ENCODE data around the gene ZNF622. TPM values are rescaled to one million over a fixed set of nuclear protein-coding genes. Genes with fewer than 3 reads are reported as not detected.

The ZNF622 gene
- total RNA-seq, 2 experiments from 2014 or later = 36.0 to 38.1 TPM

DNA sequence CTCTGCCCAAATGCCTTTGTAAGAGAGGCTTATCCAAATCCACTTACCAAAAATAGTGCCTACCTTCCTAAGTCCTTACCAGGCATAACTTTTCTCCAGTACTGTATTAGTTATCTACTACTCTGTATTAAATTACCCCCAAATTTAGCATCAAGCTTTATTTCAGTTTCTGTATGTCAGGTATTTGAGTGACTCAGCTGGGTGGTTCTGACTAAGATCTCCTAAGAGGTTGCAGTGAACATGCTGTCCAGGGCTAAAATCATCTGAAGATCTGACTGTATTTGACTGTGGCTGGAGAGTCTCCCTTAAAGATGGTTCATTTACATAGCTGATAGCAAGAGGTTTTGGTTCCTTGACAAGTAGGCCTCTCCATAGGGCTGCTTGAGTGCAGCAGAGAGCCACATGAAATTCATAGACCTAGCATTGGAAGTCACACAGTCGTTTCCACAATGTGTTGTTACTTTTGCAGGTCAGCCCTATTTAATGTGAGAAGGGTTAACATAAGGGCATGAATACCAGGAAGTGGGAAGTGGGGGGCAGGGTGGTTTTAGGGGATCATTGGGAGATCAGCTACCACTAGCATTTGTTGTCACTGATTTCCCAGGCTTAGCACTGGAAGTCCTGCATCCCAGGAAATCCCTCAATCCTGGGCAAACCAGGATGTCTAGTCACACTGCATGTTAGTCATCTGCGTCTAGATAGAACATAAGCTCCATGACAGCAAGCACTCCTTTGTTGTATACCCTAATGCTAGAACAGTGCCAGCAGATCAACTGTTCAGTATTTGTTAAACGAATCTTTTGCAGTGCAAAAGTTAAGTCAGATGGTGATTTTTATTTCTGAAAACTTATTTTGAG, 2.0 kb upstream of the ZNF622 start:
- no peak for DNase-seq
- Mint-ChIP-seq H3K9me3 (no peaks in the 10 kb centered on the region), H3K4me3 (peak overlapping the region; percentile 98), H3K4me1 (peaks cover 59% of the 10 kb centered on the region), H3K27ac (peak overlapping the region; percentile 94), H3K36me3 (ENCODE audit: low read depth) (peaks cover 40% of the 10 kb centered on the region), H3K27me3 (no peaks in the 10 kb centered on the region)
- POLR2A ChIA-PET = interaction anchor here (0.6 to 1.2 kb wide), 3 partner anchors 12 to 150 kb away, joined by 3 to 6 read pairs (median 4); partner anchors contain the start of gene RETREG1
- CTCF ChIA-PET = interaction anchor here (1.1 to 5.7 kb wide), 4 partner anchors 9 to 307 kb away, joined by 3 to 30 read pairs (median 4); no protein-coding TSS in a partner anchor

DNA sequence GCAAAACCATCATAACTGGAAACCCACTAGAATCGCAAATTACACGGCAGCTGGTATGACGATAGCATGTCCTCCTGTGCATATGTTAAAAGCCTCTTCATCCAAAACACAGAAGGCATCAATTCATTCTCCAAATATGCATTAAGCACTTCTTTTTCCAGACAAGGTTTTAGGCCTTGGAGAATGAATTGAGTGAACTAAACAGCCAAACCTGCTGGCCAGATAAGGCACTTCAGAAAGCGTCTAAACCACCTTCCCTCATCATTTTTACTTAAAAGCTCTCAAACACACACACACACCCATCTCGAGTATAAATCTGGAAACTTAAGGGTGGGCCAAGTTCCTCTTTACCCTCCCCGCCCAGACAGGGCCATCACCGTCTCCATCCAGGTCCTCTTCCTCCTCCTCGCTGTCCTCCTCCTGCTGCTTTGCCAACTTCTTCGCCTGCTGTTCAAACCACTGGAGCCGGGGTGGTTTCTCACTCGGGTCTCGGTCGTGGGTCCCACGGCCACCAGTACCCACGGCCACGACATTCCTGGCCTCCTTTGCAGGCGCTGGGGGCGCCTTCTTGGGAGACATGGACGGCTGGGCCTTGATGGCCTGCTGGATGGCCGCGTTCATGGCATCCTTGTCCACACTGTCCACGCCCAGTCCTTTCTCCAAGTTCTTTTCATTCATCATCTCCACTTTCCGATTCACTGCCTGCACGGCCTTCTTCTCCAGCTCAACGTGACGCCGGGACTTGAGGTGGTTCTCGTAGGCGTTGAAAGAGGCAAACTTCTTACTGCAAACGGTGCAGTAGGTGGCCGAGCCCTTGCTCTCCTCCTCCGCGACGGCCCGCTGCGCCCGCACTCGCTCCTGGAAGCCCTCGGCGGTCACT, 696 bp downstream of the ZNF622 start:
- H3K4me3 Mint-ChIP-seq = peak overlapping the region; percentile 98
- CTCF ChIA-PET = interaction anchor here (2.8 kb wide), 1 partner anchor 9 kb away, joined by 15 read pairs; no protein-coding TSS in a partner anchor
- H3K27ac Mint-ChIP-seq = peak overlapping the region; percentile 94
- H3K9me3 Mint-ChIP-seq = no peaks in the 10 kb centered on the region
- no peaks in the 10 kb centered on the region for H3K27me3 Mint-ChIP-seq
- POLR2A ChIA-PET = interaction anchor here (0.9 to 1.4 kb wide), 4 partner anchors 8 to 18 kb away, joined by 3 to 5 read pairs (median 4); no protein-coding TSS in a partner anchor
- no peak for DNase-seq
- peaks cover 83% of the 10 kb centered on the region for H3K4me1 Mint-ChIP-seq
- peaks cover 60% of the 10 kb centered on the region for H3K36me3 Mint-ChIP-seq (ENCODE audit: low read depth)

DNA sequence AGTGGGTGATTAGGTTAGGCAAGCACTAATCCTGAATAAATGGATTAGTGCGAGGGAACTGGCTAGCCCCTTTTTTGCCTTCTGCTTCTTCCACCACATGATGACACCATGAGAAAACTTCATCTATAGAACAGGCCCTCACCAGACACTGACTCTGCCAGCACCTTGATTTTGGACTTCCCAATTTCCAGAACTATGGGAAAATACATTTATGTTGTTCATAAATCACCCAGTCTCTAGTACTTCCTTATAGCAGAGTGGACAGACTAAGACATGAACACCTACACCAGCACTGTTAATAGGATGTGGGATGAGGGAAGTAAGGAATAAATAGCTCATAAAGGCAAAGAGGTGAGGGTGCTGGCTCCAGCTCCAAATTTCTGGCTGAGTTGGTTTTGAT, 1.4 kb downstream of the ZNF622 start:
- POLR2A ChIA-PET = interaction anchor here (0.9 to 1.4 kb wide), 2 partner anchors 7 to 17 kb away, joined by 3 to 5 read pairs; no protein-coding TSS in a partner anchor
- Mint-ChIP-seq H3K27ac (peak overlapping the region; percentile 94), H3K4me3 (peak overlapping the region; percentile 98), H3K9me3 (no peaks in the 10 kb centered on the region), H3K27me3 (no peaks in the 10 kb centered on the region), H3K4me1 (peaks cover 85% of the 10 kb centered on the region), H3K36me3 (ENCODE audit: low read depth) (peaks cover 65% of the 10 kb centered on the region)
- CTCF ChIA-PET = interaction anchor here (2.8 kb wide), 1 partner anchor 8 kb away, joined by 15 read pairs; no protein-coding TSS in a partner anchor
- DNase-seq = no peak

DNA sequence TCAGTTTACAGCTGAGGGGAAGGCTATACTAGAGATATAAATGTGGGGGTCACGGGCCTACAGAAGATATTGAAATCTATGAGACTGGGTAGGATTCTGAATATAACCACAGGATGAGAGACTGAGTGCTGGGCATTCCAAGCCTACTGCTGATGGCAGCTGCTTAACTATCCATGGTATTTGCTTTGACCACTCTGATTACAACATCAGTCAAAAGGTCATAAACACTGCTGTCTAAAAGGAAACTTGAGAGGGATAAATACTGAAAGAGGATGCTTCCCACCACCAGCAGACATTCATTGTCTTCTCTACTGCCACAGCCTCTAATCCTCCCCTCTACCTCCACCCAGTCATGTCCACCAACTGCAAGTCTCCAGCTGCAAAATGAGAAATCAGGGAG, 3.8 kb downstream of the ZNF622 start:
- POLR2A ChIA-PET = no interaction called here
- H3K9me3 Mint-ChIP-seq = no peaks in the 10 kb centered on the region
- no peak overlapping the region for H3K27ac Mint-ChIP-seq
- H3K27me3 Mint-ChIP-seq = no peaks in the 10 kb centered on the region
- peaks cover 73% of the 10 kb centered on the region for H3K36me3 Mint-ChIP-seq (ENCODE audit: low read depth)
- CTCF ChIA-PET = no interaction called here
- DNase-seq = no peak
- no peak overlapping the region for H3K4me3 Mint-ChIP-seq
- peaks cover 80% of the 10 kb centered on the region for H3K4me1 Mint-ChIP-seq

DNA sequence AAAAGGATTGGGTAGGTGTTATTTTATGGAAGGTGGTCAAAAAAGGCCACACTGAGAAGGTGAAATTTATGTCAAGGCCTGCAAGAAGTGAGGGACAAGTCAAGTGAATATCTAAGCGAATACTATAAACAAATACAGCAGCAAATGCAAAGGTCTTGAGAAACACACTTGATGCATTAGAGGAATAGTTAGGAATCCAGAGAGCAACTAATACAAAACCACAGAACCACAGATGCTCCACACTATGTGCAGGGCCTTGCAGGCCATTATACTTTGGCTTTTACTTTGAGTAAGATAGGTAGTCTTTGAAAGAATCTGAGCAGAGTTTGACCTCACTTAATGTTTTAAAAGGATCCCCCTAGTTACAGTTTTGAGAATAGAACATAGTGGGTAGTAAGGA, 4.6 kb downstream of the ZNF622 start:
- ChIA-PET POLR2A (no interaction called here), CTCF (no interaction called here)
- H3K27ac Mint-ChIP-seq = no peak overlapping the region
- DNase-seq = no peak
- H3K4me3 Mint-ChIP-seq = no peak overlapping the region
- peaks cover 81% of the 10 kb centered on the region for H3K4me1 Mint-ChIP-seq
- H3K27me3 Mint-ChIP-seq = no peaks in the 10 kb centered on the region
- H3K9me3 Mint-ChIP-seq = no peaks in the 10 kb centered on the region
- peaks cover 81% of the 10 kb centered on the region for H3K36me3 Mint-ChIP-seq (ENCODE audit: low read depth)

DNA sequence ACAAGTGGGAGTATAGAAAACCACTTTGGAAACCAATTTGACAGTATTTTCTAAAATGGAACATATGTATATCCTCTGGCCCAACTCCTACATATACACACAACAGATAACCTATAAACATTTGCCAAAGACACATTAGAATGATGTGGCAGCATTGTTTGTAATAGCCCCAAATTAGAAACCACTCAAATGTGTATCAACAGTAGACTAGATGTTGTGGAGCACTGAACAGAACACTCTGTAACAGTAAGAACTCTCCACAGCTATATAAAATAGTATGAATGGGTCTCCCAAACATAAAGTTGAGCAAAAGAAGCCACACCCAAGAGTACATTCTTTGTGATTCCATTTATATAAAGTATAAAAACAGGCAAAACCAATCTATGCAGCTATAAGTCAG, 6.1 kb downstream of the ZNF622 start:
- CTCF ChIA-PET = interaction anchor here (4.6 kb wide), 1 partner anchor 298 kb away, joined by 48 read pairs; no protein-coding TSS in a partner anchor
- DNase-seq = no peak
- H3K36me3 Mint-ChIP-seq (ENCODE audit: low read depth) = peaks cover 80% of the 10 kb centered on the region
- POLR2A ChIA-PET = no interaction called here
- no peak overlapping the region for H3K27ac Mint-ChIP-seq
- H3K4me3 Mint-ChIP-seq = no peak overlapping the region
- no peaks in the 10 kb centered on the region for H3K9me3 Mint-ChIP-seq
- peaks cover 82% of the 10 kb centered on the region for H3K4me1 Mint-ChIP-seq
- H3K27me3 Mint-ChIP-seq = no peaks in the 10 kb centered on the region

DNA sequence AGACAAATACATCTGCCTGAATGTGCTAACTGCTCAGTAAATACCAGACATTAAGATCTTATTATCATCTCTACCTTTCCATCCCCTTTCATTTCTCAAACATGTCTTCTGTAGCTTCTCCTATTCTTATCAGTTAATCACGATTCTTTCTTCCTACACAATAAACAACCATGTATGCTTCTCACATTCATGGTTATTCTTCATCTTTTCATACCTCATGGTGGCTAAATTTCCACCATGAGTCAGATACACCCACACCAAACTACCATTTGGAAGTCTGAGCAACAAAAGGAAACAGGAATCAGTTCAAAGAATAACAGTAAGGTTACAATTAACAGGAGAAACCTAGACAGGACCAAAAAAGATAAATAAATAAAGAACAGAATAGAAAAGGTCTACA, 7.7 kb downstream of the ZNF622 start:
- peak overlapping the region; percentile 48 for H3K27ac Mint-ChIP-seq

DNA sequence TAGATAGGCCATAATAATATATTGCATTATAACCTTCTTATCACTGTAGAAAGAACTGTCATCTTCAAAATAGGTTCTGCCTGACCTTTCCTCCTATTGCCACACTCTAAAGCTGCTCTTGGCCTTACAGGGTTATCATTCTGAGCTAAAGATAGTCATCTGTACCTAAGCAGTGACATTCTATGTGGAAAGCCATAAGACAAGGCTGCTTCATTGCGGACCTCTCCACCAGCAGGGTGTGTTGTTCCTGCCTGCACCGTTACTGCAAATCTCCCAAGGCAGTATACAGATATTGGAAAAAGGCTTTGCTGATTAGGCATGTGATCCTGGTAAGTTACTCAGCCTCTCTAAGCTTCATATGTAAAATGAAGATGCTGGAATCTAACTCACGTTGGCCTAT, 8.1 kb downstream of the ZNF622 start:
- POLR2A ChIA-PET = no interaction called here
- Mint-ChIP-seq H3K36me3 (ENCODE audit: low read depth) (peaks cover 75% of the 10 kb centered on the region), H3K4me3 (no peak overlapping the region), H3K9me3 (no peaks in the 10 kb centered on the region), H3K4me1 (peaks cover 63% of the 10 kb centered on the region), H3K27ac (peak overlapping the region; percentile 48), H3K27me3 (no peaks in the 10 kb centered on the region)
- CTCF ChIA-PET = interaction anchor here (1.3 to 4.6 kb wide), 6 partner anchors 8 to 296 kb away, joined by 3 to 48 read pairs (median 18); partner anchors contain the start of genes RETREG1 and ZNF622
- DNase-seq = no peak

More for the DNA sequence above, 7.7 kb downstream of the ZNF622 start:
- Mint-ChIP-seq H3K36me3 (ENCODE audit: low read depth) (peaks cover 73% of the 10 kb centered on the region), H3K4me1 (peaks cover 66% of the 10 kb centered on the region), H3K4me3 (no peak overlapping the region), H3K27me3 (no peaks in the 10 kb centered on the region), H3K9me3 (no peaks in the 10 kb centered on the region)
- ChIA-PET CTCF (interaction anchor here (3.0 to 4.6 kb wide), 3 partner anchors 11 to 297 kb away, joined by 20 to 48 read pairs (median 30); no protein-coding TSS in a partner anchor), POLR2A (no interaction called here)
- no peak for DNase-seq

DNA sequence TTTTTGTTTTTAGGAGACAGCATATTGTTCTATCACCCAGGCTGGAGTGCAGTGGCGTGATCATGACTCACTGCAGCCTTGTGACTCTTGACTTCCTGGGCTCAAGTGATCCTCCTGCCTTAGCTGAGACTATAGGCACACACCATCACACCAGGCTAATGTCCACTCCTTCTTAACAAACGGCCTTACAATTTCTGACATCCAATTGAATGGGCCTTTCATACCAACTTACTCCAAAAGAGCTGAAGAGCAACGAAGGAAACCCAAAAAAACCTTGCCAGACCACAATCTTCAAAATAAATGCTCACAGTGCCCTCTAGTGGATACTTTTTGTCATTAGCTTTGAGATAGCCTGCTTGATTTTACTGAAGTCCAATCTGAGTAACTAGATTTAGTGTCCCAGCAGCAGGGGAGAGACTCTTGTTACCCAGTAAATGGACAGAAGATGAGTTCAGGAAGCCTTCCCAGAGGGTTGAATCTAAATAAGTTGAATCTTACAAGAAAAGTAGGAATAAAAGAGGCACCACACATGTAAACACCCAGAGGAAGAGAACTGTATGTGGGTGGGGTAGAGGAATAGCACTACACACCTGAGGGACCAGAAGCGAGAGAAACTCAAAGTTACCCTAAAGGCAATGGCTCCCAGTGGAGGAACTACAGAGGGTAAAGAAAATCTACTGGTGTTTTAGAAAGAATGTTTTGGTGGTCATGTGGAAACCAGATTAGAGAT, 9.3 kb downstream of the ZNF622 start:
- POLR2A ChIA-PET = interaction anchor here (0.9 to 2.0 kb wide), 4 partner anchors 9 to 11 kb away, joined by 5 to 10 read pairs (median 6); partner anchors contain the start of gene ZNF622

DNA sequence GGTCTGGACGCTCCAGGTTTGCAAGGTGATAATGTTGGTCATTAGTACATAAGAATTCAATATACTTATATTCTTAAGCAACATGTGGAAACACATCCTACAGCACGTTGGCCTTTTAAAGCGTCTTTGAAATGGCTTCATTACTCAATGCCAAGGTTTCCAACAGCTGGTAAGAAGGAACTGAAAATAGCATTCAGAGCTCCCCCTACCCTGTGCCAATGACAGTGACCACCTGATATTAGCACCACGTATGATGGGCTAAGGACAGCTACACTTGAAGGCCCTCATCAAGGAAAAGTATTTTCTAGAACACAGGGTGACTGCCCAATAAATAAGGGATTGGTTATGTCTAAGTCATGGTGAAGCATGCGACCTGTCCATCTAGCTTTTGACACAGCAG, 9.9 kb downstream of the ZNF622 start:
- POLR2A ChIA-PET = interaction anchor here (0.6 to 2.0 kb wide), 4 partner anchors 9 to 19 kb away, joined by 3 to 10 read pairs (median 6); partner anchors contain the start of gene ZNF622
- Mint-ChIP-seq H3K4me1 (peaks cover 45% of the 10 kb centered on the region), H3K27me3 (no peaks in the 10 kb centered on the region), H3K36me3 (ENCODE audit: low read depth) (peaks cover 75% of the 10 kb centered on the region), H3K4me3 (peak overlapping the region; percentile 28), H3K27ac (peak overlapping the region; percentile 80), H3K9me3 (no peaks in the 10 kb centered on the region)
- CTCF ChIA-PET = interaction anchor here (1.0 to 4.6 kb wide), 8 partner anchors 9 to 295 kb away, joined by 3 to 48 read pairs (median 10); partner anchors contain the start of gene ZNF622
- DNase-seq = no peak

More for the DNA sequence above, 9.3 kb downstream of the ZNF622 start:
- peak overlapping the region; percentile 28 for H3K4me3 Mint-ChIP-seq
- CTCF ChIA-PET = interaction anchor here (0.8 to 4.6 kb wide), 11 partner anchors 9 to 295 kb away, joined by 3 to 48 read pairs (median 4); partner anchors contain the start of genes RETREG1 and ZNF622
- peak overlapping the region; percentile 80 for H3K27ac Mint-ChIP-seq
- H3K4me1 Mint-ChIP-seq = peaks cover 51% of the 10 kb centered on the region
- H3K9me3 Mint-ChIP-seq = no peaks in the 10 kb centered on the region
- no peaks in the 10 kb centered on the region for H3K27me3 Mint-ChIP-seq
- peaks cover 75% of the 10 kb centered on the region for H3K36me3 Mint-ChIP-seq (ENCODE audit: low read depth)
- peak; percentile 49 for DNase-seq

DNA sequence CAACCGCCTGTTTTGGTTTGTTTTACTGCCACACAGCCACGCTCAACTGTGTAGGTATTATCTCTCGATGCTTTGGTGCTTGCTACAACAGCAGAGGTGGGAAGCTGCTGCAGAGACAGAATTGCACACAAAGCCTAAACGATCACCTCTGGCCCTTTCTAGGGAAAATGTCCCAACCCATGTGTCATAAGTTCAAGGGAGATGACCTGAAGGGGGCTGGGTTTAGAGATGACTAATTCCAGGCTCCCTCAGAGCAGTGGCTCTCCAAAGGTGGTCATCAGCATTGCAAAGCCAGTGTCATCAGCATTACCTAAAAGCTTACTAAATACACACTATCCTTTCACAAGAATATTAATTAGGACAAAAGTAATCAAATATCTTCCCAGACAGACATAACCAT, 10.9 kb downstream of the ZNF622 start:
- CTCF ChIA-PET = interaction anchor here (0.6 to 4.6 kb wide), 5 partner anchors 15 to 294 kb away, joined by 3 to 48 read pairs (median 3); no protein-coding TSS in a partner anchor
- peaks cover 38% of the 10 kb centered on the region for H3K4me1 Mint-ChIP-seq
- POLR2A ChIA-PET = interaction anchor here (2.0 kb wide), 1 partner anchor 13 kb away, joined by 6 read pairs; no protein-coding TSS in a partner anchor
- H3K36me3 Mint-ChIP-seq (ENCODE audit: low read depth) = peaks cover 80% of the 10 kb centered on the region
- H3K27ac Mint-ChIP-seq = no peak overlapping the region
- H3K4me3 Mint-ChIP-seq = no peak overlapping the region
- no peaks in the 10 kb centered on the region for H3K9me3 Mint-ChIP-seq
- no peaks in the 10 kb centered on the region for H3K27me3 Mint-ChIP-seq
- no peak for DNase-seq

DNA sequence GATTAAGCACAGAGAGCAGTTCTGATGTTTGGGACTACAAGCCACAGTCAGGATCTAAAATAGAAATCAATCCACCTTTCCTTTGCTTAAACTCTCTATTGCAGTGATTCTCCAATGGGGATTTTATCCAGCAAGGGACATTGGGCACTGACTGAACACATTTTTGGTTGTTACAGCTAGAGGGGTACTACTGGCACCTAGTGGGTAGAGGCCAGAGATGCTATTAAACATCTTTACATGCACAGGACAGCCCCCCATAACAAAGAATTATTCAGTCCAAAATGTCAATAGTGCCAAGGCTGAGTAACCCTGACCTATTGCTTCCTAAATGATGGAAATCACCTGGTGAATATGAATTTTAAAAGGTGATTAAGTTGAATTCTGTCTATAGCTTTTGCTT, 12.0 kb downstream of the ZNF622 start:
- ChIA-PET POLR2A (no interaction called here), CTCF (interaction anchor here (2.4 kb wide), 1 partner anchor 293 kb away, joined by 9 read pairs; no protein-coding TSS in a partner anchor)
- Mint-ChIP-seq H3K27me3 (no peaks in the 10 kb centered on the region), H3K9me3 (no peaks in the 10 kb centered on the region), H3K4me3 (no peak overlapping the region), H3K36me3 (ENCODE audit: low read depth) (peaks cover 82% of the 10 kb centered on the region), H3K4me1 (peaks cover 31% of the 10 kb centered on the region), H3K27ac (no peak overlapping the region)
- no peak for DNase-seq

Measured in activated CD4-positive, alpha-beta memory T cell treated with anti-CD3 and anti-CD28 coated beads, Interleukin-2, amount 10 ng/mL, durations not matched to agents 7 days and 5 days (primary cell).